ENCODE measurements around the gene JUND. TPM values are rescaled to one million over a fixed set of nuclear protein-coding genes. Genes with fewer than 3 reads are reported as not detected.

JUND gene
- polyA plus RNA-seq, 1 of the 3 experiments (the other 2 are of a cell fraction), result 115 TPM

- TF ChIP-seq, protein P1, sequence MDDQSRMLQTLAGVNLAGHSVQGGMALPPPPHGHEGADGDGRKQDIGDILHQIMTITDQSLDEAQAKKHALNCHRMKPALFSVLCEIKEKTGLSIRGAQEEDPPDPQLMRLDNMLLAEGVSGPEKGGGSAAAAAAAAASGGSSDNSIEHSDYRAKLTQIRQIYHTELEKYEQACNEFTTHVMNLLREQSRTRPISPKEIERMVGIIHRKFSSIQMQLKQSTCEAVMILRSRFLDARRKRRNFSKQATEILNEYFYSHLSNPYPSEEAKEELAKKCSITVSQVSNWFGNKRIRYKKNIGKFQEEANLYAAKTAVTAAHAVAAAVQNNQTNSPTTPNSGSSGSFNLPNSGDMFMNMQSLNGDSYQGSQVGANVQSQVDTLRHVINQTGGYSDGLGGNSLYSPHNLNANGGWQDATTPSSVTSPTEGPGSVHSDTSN (IDR thresholded peaks at IDR 0.05), result no peak
These were observed 29.5 kb upstream of the JUND start (continued) for GRCh38 chr19:18310966-18311365.

DNA sequence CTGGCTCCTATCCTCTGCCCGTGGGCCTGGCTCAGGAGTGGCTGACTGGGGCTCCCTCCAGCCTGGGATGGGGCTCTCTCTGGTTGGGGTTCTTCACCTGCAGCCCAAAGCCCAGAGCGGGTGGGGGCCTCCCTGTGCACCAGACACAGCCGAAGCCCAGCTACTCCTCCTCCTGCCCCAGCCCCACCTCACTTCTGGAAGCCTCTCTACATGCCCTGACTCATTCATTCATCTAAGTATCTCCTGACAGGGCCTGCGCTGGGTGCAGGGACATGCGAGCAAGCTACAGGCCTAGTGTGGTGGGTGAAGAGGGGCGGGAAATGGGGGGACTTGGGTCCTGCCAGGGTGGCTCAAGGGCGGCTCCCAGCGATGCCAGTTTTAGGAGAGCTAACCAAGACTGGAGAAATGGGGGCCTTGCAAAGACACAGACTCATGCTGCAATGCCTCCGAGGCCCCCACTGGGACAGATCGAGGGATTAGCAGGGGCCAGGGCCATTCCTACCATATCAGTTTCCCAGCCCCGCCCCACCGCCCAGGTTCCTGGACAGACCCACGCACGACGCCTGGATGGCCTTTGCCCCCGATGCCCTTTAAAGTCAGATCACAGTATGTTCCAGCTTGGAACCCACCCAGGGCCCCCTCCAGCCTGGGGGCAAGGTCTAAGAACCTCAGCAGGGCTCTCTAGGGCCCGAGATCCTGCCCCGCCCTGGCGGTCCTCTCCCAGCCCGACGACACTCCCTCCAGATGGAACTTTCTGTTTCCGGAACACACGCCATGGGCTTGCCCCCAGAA lies 28.9 kb upstream of the JUND start:
- H3K4me2 ChIP-seq, result no peak overlapping the region
- TF ChIP-seq USF2 (IDR thresholded peaks at IDR 0.05; ENCODE audit: borderline replicate concordance, low read depth, low read length) (no peak), CTCF (IDR thresholded peaks at IDR 0.05) (no peak), RAD21 (IDR thresholded peaks at IDR 0.05; ENCODE audit: low read length) (no peak), NFIC (IDR thresholded peaks at IDR 0.05; ENCODE audit: borderline replicate concordance) (no peak), TEAD4 (IDR thresholded peaks at IDR 0.05; ENCODE audit: borderline replicate concordance, insufficient read depth) (no peak), RCOR1 (IDR thresholded peaks at IDR 0.05; ENCODE audit: low read length) (no peak), FOXM1 (IDR thresholded peaks at IDR 0.05; ENCODE audit: low read depth) (no peak), MXI1 (IDR thresholded peaks at IDR 0.05; ENCODE audit: low read depth, low read length) (no peak), NRF1 (IDR thresholded peaks at IDR 0.05; ENCODE audit: low read depth, low read length) (no peak)
- TF ChIP-seq, protein P1 (IDR thresholded peaks at IDR 0.05), result no peak
- no peaks in the 10 kb centered on the region for H3K9me2 ChIP-seq
- peaks cover 3% of the 10 kb centered on the region for H3F3A ChIP-seq (replicated peaks; ENCODE audit: insufficient read depth)
- 89% methylated on average over 19 of the region's 23 CpGs for WGBS (ENCODE audit: low lambda C conversion rate)
- CTCF ChIA-PET, result interaction anchor here (9.7 kb wide), 1 partner anchor 30 kb away, joined by 103 read pairs; the partner anchor contains the start of gene JUND
- H3K27ac ChIP-seq (ENCODE audit: low read depth in 2 of 2, low read length in 1 of 2), result no peak overlapping the region
- H3K4me1 ChIP-seq (ENCODE audit: control insufficient read depth in 1 of 2, insufficient read depth in 2 of 2, low read depth in 1 of 2, low read length in 1 of 2), result peaks cover 3 to 5% of the 10 kb centered on the region in 2 experiments; a peak in 3 of 4 replicates
- H3K27me3 ChIP-seq (ENCODE audit: insufficient read depth), result no peaks in the 10 kb centered on the region
- H3K9me3 ChIP-seq, result no peaks in the 10 kb centered on the region
- POLR2A ChIA-PET, result no interaction called here
- DNase-seq, result no peak
- H3K79me2 ChIP-seq (ENCODE audit: insufficient read depth), result no peaks in the 10 kb centered on the region; the same call in 1 of the 2 replicates
- no peak overlapping the region for H2AFZ ChIP-seq (ENCODE audit: low read depth)
- H3K4me3 ChIP-seq (ENCODE audit: low read depth in 2 of 2, low read length in 1 of 2), result no peak overlapping the region
- H3K36me3 ChIP-seq (replicated peaks in 1 of 2; ENCODE audit: control insufficient read depth in 1 of 2, insufficient read depth in 2 of 2, low read length in 1 of 2), result peaks cover 10 to 49% of the 10 kb centered on the region in 2 experiments
- no peak overlapping the region for H3K9ac ChIP-seq
- H4K20me1 ChIP-seq (ENCODE audit: insufficient read depth), result no peaks in the 10 kb centered on the region
